Spinal cord (tissue), 10 donors: ENCODE measurements around the gene KIRREL3. TPM values are rescaled to one million over a fixed set of nuclear protein-coding genes. Genes with fewer than 3 reads are reported as not detected.

ENCODE experiments used
- DNase-seq, 6 donors: peaks; one replicate each; pipeline versions ENCODE4 v3.0.0 to v3.0.0-alpha.2; 2013 to 2015; ENCODE audit warnings: low spot score in 6 of 6, low read depth in 4 of 6
- H3K27ac ChIP-seq: one replicate; pipeline ENCODE4 v1.5.1; 2013; ENCODE audit warnings: low read depth, low read length, control low read depth
- H3K27me3 ChIP-seq: one replicate; pipeline ENCODE4 v1.6.1; 2013; ENCODE audit warnings: low read length; ENCODE audit not compliant: control insufficient read depth, insufficient read depth
- H3K36me3 ChIP-seq: one replicate; pipeline ENCODE4 v1.6.1; 2013; ENCODE audit warnings: low read length; ENCODE audit not compliant: control insufficient read depth, insufficient read depth
- H3K4me1 ChIP-seq: one replicate; pipeline ENCODE4 v1.6.1; 2013; ENCODE audit warnings: low read length; ENCODE audit not compliant: control insufficient read depth, insufficient read depth
- H3K4me3 ChIP-seq: one replicate; pipeline ENCODE4 v1.5.1; 2013; ENCODE audit warnings: low read depth, low read length, control low read depth
- H3K9me3 ChIP-seq: one replicate; pipeline ENCODE4 v1.6.1; 2013; ENCODE audit warnings: low read length; ENCODE audit not compliant: control insufficient read depth, insufficient read depth
- WGBS: methylation state at CpG from one replicate; pipeline ENCODE4 v1.1.5; 2013; ENCODE audit warnings: missing lambda C conversion rate; ENCODE audit not compliant: insufficient coverage; 5-methylcytosine and 5-hydroxymethylcytosine counted together
- polyA plus RNA-seq, 2 donors: library from polyadenylated mRNA; unstranded; fragments of 120-200 nt; gene quantifications; one replicate each; pipeline ENCODE4 v1.2.1, GENCODE V29; 2013; ENCODE audit not compliant: insufficient read length in 2 of 2
- total RNA-seq, 2 donors: library from RNA; depleted of rRNA in 1 of 2; stranded (reverse); fragments of 120-200 nt in 1 of 2; fragments of >200 nt in 1 of 2; gene quantifications; one replicate each; pipeline versions ENCODE4 v1.2.3 to v1.2.4, GENCODE V29; 2013 to 2014
- donor health status: healthy.

Gene KIRREL3
- total and polyA plus RNA-seq, 4 donors, result 10.0 to 58.1 (median 31.7) TPM

DNA sequence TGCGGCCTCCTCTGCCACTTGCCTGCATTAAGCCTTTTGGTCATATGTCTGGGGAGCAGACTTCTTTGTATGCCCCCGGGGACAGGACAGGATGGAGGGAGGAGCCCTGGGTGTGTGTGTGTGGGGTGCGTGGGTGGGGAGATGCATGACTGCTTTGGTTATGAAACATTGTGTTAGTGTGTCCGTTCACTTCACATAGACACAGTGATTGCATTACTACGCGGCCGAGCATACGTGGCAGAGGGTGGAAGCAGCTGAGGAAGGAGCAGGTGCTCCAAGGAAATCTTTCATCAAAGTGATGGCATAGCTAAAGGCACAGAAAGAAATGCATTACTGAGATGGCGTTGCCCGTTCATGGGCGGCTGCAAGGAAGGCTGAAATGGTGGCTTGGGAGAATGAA, 384.7 kb downstream of the KIRREL3 start:
- Histone ChIP-seq H3K27me3 (no peaks in the 10 kb centered on the region), H3K9me3 (no peaks in the 10 kb centered on the region), H3K4me1 (no peaks in the 10 kb centered on the region), H3K4me3 (no peak overlapping the region), H3K27ac (no peak overlapping the region), H3K36me3 (no peaks in the 10 kb centered on the region)
- DNase-seq, result peak in 1 of 6 donors; percentile 65
- WGBS, result 68% methylated on average over 11 of the region's 11 CpGs

DNA sequence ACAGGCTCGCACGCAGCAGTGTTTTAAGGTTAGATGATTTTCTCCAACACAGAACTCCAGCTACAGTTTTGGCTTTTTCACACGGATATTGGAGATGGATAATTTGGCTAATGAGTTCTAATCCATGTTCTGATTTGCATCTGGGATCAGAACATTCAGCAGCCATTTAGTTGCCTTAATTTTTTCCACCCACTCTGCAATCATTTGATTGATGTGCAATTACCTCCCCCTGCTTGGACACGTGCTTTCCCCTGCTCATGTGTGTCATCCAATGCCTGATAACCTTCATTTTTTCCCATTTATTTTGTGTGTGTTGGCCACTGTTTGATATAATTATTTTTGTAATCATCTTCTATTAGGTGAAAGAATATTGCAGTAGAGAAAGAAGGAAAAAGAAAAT, 387.3 kb downstream of the KIRREL3 start:
- peaks cover 11% of the 10 kb centered on the region for H3K4me1 ChIP-seq
- H3K36me3 ChIP-seq, result no peaks in the 10 kb centered on the region
- no peaks in the 10 kb centered on the region for H3K9me3 ChIP-seq
- no CpG with 5 or more reads among the region's 4 CpGs for WGBS
- no peak overlapping the region for H3K27ac ChIP-seq
- no peak for DNase-seq
- no peak overlapping the region for H3K4me3 ChIP-seq
- peaks cover 3% of the 10 kb centered on the region for H3K27me3 ChIP-seq

GRCh38 chr11:126612671-126613070, 387.9 kb downstream of the KIRREL3 start:
- Histone ChIP-seq H3K36me3 (no peaks in the 10 kb centered on the region), H3K4me1 (peaks cover 17% of the 10 kb centered on the region), H3K27ac (no peak overlapping the region), H3K9me3 (no peaks in the 10 kb centered on the region), H3K4me3 (no peak overlapping the region), H3K27me3 (peaks cover 3% of the 10 kb centered on the region)
- no peak for DNase-seq
- WGBS, result 79% methylated on average over 3 of the region's 8 CpGs

- Histone ChIP-seq H3K9me3 (no peaks in the 10 kb centered on the region), H3K4me3 (no peak overlapping the region), H3K27ac (no peak overlapping the region), H3K27me3 (peaks cover 3% of the 10 kb centered on the region), H3K36me3 (no peaks in the 10 kb centered on the region), H3K4me1 (peaks cover 29% of the 10 kb centered on the region)
- no peak for DNase-seq
- 91% methylated on average over 8 of the region's 8 CpGs for WGBS
Measured at GRCh38 chr11:126611438-126611837, 389.1 kb downstream of the KIRREL3 start.

GRCh38 chr11:126608658-126609057, 391.9 kb downstream of the KIRREL3 start:
- no peaks in the 10 kb centered on the region for H3K36me3 ChIP-seq
- H3K27ac ChIP-seq, result no peak overlapping the region
- no CpG with 5 or more reads among the region's 1 CpG for WGBS

GRCh38 chr11:126607776-126608541, 392.6 kb downstream of the KIRREL3 start:
- Histone ChIP-seq H3K9me3 (no peaks in the 10 kb centered on the region), H3K27me3 (peaks cover 7% of the 10 kb centered on the region), H3K36me3 (no peaks in the 10 kb centered on the region), H3K27ac (no peak overlapping the region), H3K4me3 (no peak overlapping the region), H3K4me1 (peaks cover 50% of the 10 kb centered on the region)
- 52% methylated on average over 16 of the region's 19 CpGs for WGBS
- DNase-seq, result peak in 1 of 6 donors; percentile 79

More at GRCh38 chr11:126608658-126609057, 391.9 kb downstream of the KIRREL3 start:
- Histone ChIP-seq H3K4me1 (peaks cover 43% of the 10 kb centered on the region), H3K27me3 (peaks cover 7% of the 10 kb centered on the region), H3K4me3 (no peak overlapping the region), H3K9me3 (no peaks in the 10 kb centered on the region)
- DNase-seq, result no peak

GRCh38 chr11:126607374-126607773, 393.2 kb downstream of the KIRREL3 start:
- H3K36me3 ChIP-seq, result no peaks in the 10 kb centered on the region
- H3K9me3 ChIP-seq, result no peaks in the 10 kb centered on the region
- DNase-seq, result peak in 2 of 6 donors; percentile 65 to 86
- H3K27ac ChIP-seq, result no peak overlapping the region
- H3K4me1 ChIP-seq, result peaks cover 56% of the 10 kb centered on the region
- H3K27me3 ChIP-seq, result peaks cover 7% of the 10 kb centered on the region
- H3K4me3 ChIP-seq, result no peak overlapping the region
- 50% methylated on average over 1 of the region's 8 CpGs for whole genome bisulfite sequencing

GRCh38 chr11:126606484-126606883, 394.1 kb downstream of the KIRREL3 start:
- Histone ChIP-seq H3K4me3 (no peak overlapping the region), H3K36me3 (no peaks in the 10 kb centered on the region), H3K4me1 (peaks cover 65% of the 10 kb centered on the region), H3K27me3 (peaks cover 7% of the 10 kb centered on the region), H3K9me3 (no peaks in the 10 kb centered on the region), H3K27ac (no peak overlapping the region)
- WGBS, result no CpG with 5 or more reads among the region's 4 CpGs
- no peak for DNase-seq

- Histone ChIP-seq H3K9me3 (no peaks in the 10 kb centered on the region), H3K36me3 (no peaks in the 10 kb centered on the region), H3K4me3 (no peak overlapping the region), H3K4me1 (peaks cover 72% of the 10 kb centered on the region), H3K27ac (no peak overlapping the region), H3K27me3 (peaks cover 7% of the 10 kb centered on the region)
- WGBS, result 58% methylated on average over 2 of the region's 7 CpGs
- no peak for DNase-seq
Measured at GRCh38 chr11:126604461-126604860, 396.1 kb downstream of the KIRREL3 start.

DNA sequence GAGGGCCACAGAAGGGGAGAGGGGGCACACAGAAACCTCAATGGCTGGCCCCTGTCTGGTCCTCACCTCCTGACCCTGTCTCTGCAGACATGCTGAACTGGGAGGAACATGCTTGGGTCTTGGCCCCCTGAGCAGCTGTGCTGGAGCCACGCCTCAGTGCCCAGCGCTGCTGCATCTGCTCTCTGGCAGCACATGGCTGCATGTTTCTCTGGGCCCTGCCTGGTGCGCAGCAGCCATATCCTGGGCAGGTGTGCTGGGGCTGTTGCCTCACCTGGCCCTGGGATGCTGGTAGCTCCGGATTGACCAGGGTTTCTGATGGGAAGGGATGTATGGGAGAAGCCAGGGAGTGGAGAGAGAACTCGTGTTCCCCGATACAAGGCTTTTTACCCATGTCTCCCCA, 397.1 kb downstream of the KIRREL3 start:
- no peak for DNase-seq
- Histone ChIP-seq H3K36me3 (no peaks in the 10 kb centered on the region), H3K4me1 (peaks cover 68% of the 10 kb centered on the region), H3K9me3 (no peaks in the 10 kb centered on the region), H3K4me3 (no peak overlapping the region), H3K27me3 (peaks cover 4% of the 10 kb centered on the region), H3K27ac (no peak overlapping the region)
- WGBS, result 44% methylated on average over 4 of the region's 6 CpGs
